Middle frontal gyrus (tissue), 1 donor: ENCODE measurements around the gene OPTN.
A peak's percentile ranks its signal among the peaks of the same experiment; 100 is the strongest.

ENCODE experiments used
- DNase-seq: peaks from one replicate; pipeline ENCODE4 v3.0.0-alpha.2; 2015; ENCODE audit warnings: low spot score; ENCODE audit errors: extremely low spot score

Gene OPTN

GRCh38 chr10:13182424-13182823, 82.5 kb downstream of the OPTN start:
- no peak for DNase-seq

- no peak for DNase-seq
These were observed 83.7 kb downstream of the OPTN start for GRCh38 chr10:13183625-13184024.

GRCh38 chr10:13184276-13184675, 84.3 kb downstream of the OPTN start:
- DNase-seq, result peak; percentile 14

GRCh38 chr10:13184730-13185514, 85.0 kb downstream of the OPTN start:
- no peak for DNase-seq

- no peak for DNase-seq
These were observed 87.2 kb downstream of the OPTN start for GRCh38 chr10:13187135-13187534.
